ENCODE results near the gene TICRR.

- TF ChIP-seq CTCF (IDR thresholded peaks at IDR 0.05) (no peak), POLR2A (IDR thresholded peaks at IDR 0.05) (no peak), EP300 (IDR thresholded peaks at IDR 0.05) (no peak)
Observed at GRCh38 chr15:89664441-89665350, 89.4 kb downstream of the TICRR start.

Measured in ovary (tissue), 3 donors.